NT2/D1 (cell line): ENCODE data around the gene FHOD3.

Experiments used
- DNase-seq: peaks from one replicate; pipeline ENCODE4 v3.0.0-alpha.2; 2011; ENCODE audit warnings: low read depth, low spot score
- H3K27me3 ChIP-seq: 2 replicates; pipeline ENCODE4 v1.6.0; 2011; ENCODE audit warnings: mild to moderate bottlenecking; ENCODE audit not compliant: insufficient read length, insufficient read depth
- H3K36me3 ChIP-seq: 2 replicates; pipeline ENCODE4 v1.6.1; 2011; ENCODE audit warnings: mild to moderate bottlenecking, low read length, mixed read lengths; ENCODE audit not compliant: insufficient read depth, insufficient read length
- H3K4me1 ChIP-seq: 2 replicates; pipeline ENCODE4 v1.5.1; 2011; ENCODE audit not compliant: insufficient read depth, insufficient read length
- H3K4me3 ChIP-seq: 2 replicates; pipeline ENCODE4 v1.5.1; 2011; ENCODE audit warnings: low read depth; ENCODE audit not compliant: insufficient read length
- H3K9ac ChIP-seq: 2 replicates; pipeline ENCODE4 v1.6.0; 2011; ENCODE audit warnings: low read depth; ENCODE audit not compliant: insufficient read length
- H3K9me3 ChIP-seq: 2 replicates; pipeline ENCODE4 v1.5.1; 2011; ENCODE audit warnings: mild to moderate bottlenecking, low read length; ENCODE audit not compliant: insufficient read depth
- SUZ12 ChIP-seq: IDR thresholded peaks from 2 replicates; pipeline ENCODE4 v1.6.1; 2011; ENCODE audit not compliant: insufficient read length, insufficient read depth; ENCODE audit errors: extremely low read depth
- YY1 ChIP-seq: IDR thresholded peaks from 2 replicates; pipeline ENCODE4 v1.6.1; 2011; ENCODE audit not compliant: insufficient read length, insufficient read depth
- ZNF274 ChIP-seq: IDR thresholded peaks from 2 replicates; pipeline ENCODE4 v1.6.1; 2011; ENCODE audit warnings: mild to moderate bottlenecking, low read depth, low read length

FHOD3 gene

DNA sequence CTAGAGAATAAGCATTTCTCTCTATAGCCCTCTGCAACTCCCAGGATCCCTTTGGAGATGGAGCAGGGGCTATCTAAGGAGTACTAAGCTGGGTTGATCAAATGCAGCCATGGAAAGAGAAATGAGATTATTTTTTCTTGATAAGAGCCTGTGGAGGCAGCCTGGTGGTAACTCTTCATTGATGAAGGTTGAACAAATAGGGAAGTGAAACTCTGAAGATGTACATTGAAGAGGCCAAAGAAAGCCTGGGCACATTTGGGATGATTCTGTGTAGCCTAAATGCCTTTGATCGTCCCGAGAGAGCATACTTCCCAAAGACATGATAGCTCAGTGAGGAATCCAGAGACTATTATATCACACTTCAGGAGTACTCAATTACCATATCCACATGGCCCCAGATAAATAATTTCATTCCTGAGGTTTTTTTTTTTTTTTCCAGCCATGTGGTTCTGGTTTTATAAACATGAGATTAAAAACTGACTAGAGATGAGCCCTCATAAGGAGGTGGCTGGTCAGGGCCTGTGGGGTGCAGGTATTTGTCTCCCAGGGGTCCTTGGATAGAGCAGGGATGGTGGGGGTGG is 338.8 kb downstream of the FHOD3 start:
- no peak overlapping the region for H3K4me3 ChIP-seq
- H3K36me3 ChIP-seq: no peaks in the 10 kb centered on the region
- H3K9ac ChIP-seq: no peak overlapping the region
- H3K27me3 ChIP-seq: no peaks in the 10 kb centered on the region
- TF ChIP-seq YY1: no peak
- TF ChIP-seq ZNF274: no peak
- no peak for TF ChIP-seq SUZ12
- H3K4me1 ChIP-seq: peaks cover 5% of the 10 kb centered on the region
- no peak for DNase-seq
- H3K9me3 ChIP-seq: no peaks in the 10 kb centered on the region

- H3K36me3 ChIP-seq: no peaks in the 10 kb centered on the region
- DNase-seq: no peak
- H3K4me1 ChIP-seq: peaks cover 5% of the 10 kb centered on the region
These were observed 340.7 kb downstream of the FHOD3 start for GRCh38 chr18:36638224-36638623.

GRCh38 chr18:36640021-36640952 is 342.8 kb downstream of the FHOD3 start:
- Histone ChIP-seq H3K9me3 (no peaks in the 10 kb centered on the region), H3K27me3 (no peaks in the 10 kb centered on the region), H3K4me3 (no peak overlapping the region), H3K4me1 (no peaks in the 10 kb centered on the region), H3K9ac (no peak overlapping the region), H3K36me3 (no peaks in the 10 kb centered on the region)
- TF ChIP-seq YY1 (no peak), SUZ12 (no peak), ZNF274 (no peak)
- DNase-seq: no peak

More at GRCh38 chr18:36638224-36638623, 340.7 kb downstream of the FHOD3 start:
- H3K9me3 ChIP-seq: no peaks in the 10 kb centered on the region
- TF ChIP-seq YY1: no peak
- no peak for TF ChIP-seq SUZ12
- TF ChIP-seq ZNF274: no peak
- H3K4me3 ChIP-seq: no peak overlapping the region
- no peaks in the 10 kb centered on the region for H3K27me3 ChIP-seq
- H3K9ac ChIP-seq: no peak overlapping the region

GRCh38 chr18:36643061-36643460 is 345.5 kb downstream of the FHOD3 start:
- Histone ChIP-seq H3K4me3 (no peak overlapping the region), H3K9ac (no peak overlapping the region), H3K9me3 (no peaks in the 10 kb centered on the region), H3K36me3 (no peaks in the 10 kb centered on the region), H3K27me3 (no peaks in the 10 kb centered on the region), H3K4me1 (no peaks in the 10 kb centered on the region)
- no peak for DNase-seq
- no peak for TF ChIP-seq YY1
- no peak for TF ChIP-seq ZNF274
- TF ChIP-seq SUZ12: no peak

GRCh38 chr18:36648803-36649202 is 351.3 kb downstream of the FHOD3 start:
- DNase-seq: no peak
- Histone ChIP-seq H3K9ac (no peak overlapping the region), H3K4me1 (peaks cover 2% of the 10 kb centered on the region), H3K27me3 (no peaks in the 10 kb centered on the region), H3K36me3 (no peaks in the 10 kb centered on the region), H3K9me3 (no peaks in the 10 kb centered on the region), H3K4me3 (no peak overlapping the region)
- TF ChIP-seq ZNF274 (no peak), YY1 (no peak), SUZ12 (no peak)

DNA sequence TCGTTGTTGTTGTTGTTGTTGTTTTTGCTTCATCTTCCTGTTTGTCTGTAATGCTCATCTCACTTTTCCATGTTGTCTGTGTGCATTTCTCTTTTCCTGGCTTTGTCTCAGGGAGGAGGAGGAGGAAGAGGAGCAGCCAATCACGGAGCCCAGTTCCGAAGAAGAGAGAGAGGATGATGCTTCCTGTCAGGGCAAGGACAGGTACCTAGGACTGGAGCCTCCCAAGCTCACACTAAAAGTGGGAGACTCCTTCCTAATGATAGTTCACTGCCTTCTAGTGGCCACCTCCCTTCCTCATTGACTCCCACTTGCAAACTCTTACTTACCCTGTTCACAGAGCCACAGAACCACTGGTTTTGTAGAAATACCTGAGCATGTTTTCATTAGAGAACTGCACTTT is 351.7 kb downstream of the FHOD3 start:
- Histone ChIP-seq H3K27me3 (no peaks in the 10 kb centered on the region), H3K36me3 (no peaks in the 10 kb centered on the region), H3K9ac (no peak overlapping the region), H3K9me3 (no peaks in the 10 kb centered on the region), H3K4me3 (no peak overlapping the region), H3K4me1 (peaks cover 2% of the 10 kb centered on the region)
- DNase-seq: no peak
- TF ChIP-seq SUZ12 (no peak), ZNF274 (no peak), YY1 (no peak)

- no peaks in the 10 kb centered on the region for H3K27me3 ChIP-seq
- no peaks in the 10 kb centered on the region for H3K9me3 ChIP-seq
- no peak overlapping the region for H3K9ac ChIP-seq
- H3K4me3 ChIP-seq: no peak overlapping the region
- H3K36me3 ChIP-seq: no peaks in the 10 kb centered on the region
- peaks cover 2% of the 10 kb centered on the region for H3K4me1 ChIP-seq
- TF ChIP-seq SUZ12 (no peak), YY1 (no peak)
- DNase-seq: no peak
These were observed 352.8 kb downstream of the FHOD3 start for GRCh38 chr18:36650266-36650665.
